ENCODE measurements around the gene SMIM35. TPM values are rescaled to one million over a fixed set of nuclear protein-coding genes. Genes with fewer than 3 reads are reported as not detected.

Gene SMIM35
- total RNA-seq, 2 experiments from 2014 or later = 2.2 to 2.4 TPM

DNA sequence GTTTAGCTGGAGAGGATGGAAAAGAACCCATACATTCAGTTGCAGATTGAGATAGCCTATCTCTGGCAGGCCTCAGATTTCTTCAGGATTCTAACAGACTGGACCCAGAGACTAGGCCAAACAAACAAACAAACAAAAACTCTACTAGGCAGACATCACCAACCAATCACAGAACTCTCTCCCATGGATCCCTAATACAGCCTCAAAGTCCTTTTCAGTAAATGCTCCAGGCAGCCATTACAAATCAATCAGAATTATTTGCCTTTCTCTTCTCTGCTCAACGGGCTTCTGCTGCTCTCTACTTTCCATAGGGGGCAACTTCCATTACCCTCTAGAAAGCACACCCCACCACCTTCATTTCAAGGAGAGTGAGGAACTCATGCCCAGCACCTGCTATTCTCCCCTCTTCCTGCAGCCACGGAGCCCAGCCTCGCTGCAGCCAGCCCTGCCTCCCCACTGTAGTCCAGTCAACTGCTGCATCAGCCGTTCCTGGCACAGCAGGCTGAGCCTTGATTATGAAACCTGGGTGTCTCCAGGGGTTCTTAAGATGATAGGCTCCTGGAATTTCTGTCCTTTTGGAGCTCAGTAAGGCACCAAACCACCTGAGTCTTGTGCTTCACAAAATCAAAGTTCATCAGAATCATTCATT, 19.0 kb upstream of the SMIM35 start:
- no peak for ATAC-seq
- Mint-ChIP-seq H3K36me3 (ENCODE audit: low read depth) (no peaks in the 10 kb centered on the region), H3K27me3 (ENCODE audit: low read depth) (peaks cover 11% of the 10 kb centered on the region), H3K27ac (no peak overlapping the region), H3K4me1 (ENCODE audit: low read depth) (no peaks in the 10 kb centered on the region), H3K4me3 (no peak overlapping the region), H3K9me3 (ENCODE audit: insufficient read depth) (no peaks in the 10 kb centered on the region)
- DNase-seq = no peak
- ChIA-PET CTCF (no interaction called here), POLR2A (no interaction called here)

GRCh38 chr11:118104491-118104890, 17.7 kb upstream of the SMIM35 start:
- H3K4me3 Mint-ChIP-seq = no peak overlapping the region
- ChIA-PET CTCF (no interaction called here), POLR2A (no interaction called here)
- H3K9me3 Mint-ChIP-seq (ENCODE audit: insufficient read depth) = no peaks in the 10 kb centered on the region
- no peak overlapping the region for H3K27ac Mint-ChIP-seq
- peaks cover 11% of the 10 kb centered on the region for H3K27me3 Mint-ChIP-seq (ENCODE audit: low read depth)
- H3K4me1 Mint-ChIP-seq (ENCODE audit: low read depth) = no peaks in the 10 kb centered on the region
- ATAC-seq (no peak), DNase-seq (no peak)
- no peaks in the 10 kb centered on the region for H3K36me3 Mint-ChIP-seq (ENCODE audit: low read depth)

DNA sequence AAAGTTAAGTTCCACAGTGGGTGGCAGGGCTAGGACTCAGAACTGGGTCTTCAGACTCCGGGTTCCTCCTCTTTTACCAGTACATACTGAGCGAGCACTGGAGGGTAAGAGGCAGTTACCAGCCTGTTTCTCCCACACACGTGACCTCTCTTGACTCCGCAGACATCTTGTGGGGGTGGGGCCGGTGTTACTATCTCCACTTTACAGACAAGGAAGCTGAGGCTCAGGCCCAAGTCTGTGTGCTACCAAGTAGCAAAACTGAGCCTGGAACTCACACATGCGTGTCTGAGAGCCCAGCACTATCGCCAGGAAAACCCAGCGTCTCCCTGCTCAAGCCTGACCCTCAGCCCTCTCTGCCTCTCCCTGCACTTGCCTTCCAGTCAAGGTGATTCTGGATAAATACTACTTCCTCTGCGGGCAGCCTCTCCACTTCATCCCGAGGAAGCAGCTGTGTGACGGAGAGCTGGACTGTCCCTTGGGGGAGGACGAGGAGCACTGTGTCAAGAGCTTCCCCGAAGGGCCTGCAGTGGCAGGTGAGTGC, 16.0 kb upstream of the SMIM35 start:
- POLR2A ChIA-PET = no interaction called here
- no peak overlapping the region for H3K4me3 Mint-ChIP-seq
- no peaks in the 10 kb centered on the region for H3K4me1 Mint-ChIP-seq (ENCODE audit: low read depth)
- DNase-seq = no peak
- no peaks in the 10 kb centered on the region for H3K36me3 Mint-ChIP-seq (ENCODE audit: low read depth)
- H3K27ac Mint-ChIP-seq = no peak overlapping the region
- no peak for ATAC-seq
- H3K9me3 Mint-ChIP-seq (ENCODE audit: insufficient read depth) = no peaks in the 10 kb centered on the region
- peaks cover 18% of the 10 kb centered on the region for H3K27me3 Mint-ChIP-seq (ENCODE audit: low read depth)
- CTCF ChIA-PET = no interaction called here

DNA sequence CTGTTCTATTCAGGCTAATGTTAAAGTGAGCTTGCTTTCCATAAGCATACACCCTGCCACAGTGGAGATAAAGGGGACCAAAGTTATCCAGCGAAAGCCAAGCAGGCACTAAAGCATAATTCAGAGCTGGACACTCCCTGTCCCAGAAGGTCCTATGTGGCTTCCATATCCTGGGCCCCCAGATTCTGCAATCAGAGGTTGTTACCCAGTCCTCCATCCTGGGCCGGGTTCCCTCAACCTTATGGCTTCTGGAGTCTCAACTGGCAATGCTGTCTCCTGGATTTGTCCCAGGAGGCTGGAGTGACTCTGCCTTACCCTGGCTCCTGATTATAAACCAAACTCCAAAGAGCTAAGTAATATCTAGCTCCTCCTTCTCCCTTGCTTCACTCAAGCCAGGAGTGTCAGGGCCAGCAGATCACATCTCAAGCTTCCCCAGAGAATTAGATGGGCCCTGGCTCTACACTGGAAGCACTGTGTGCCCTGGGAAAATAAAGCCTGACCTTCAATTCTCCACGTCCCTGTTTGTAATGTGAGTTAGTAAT, 14.0 kb upstream of the SMIM35 start:
- ChIA-PET POLR2A (no interaction called here), CTCF (no interaction called here)
- Mint-ChIP-seq H3K27me3 (ENCODE audit: low read depth) (peaks cover 20% of the 10 kb centered on the region), H3K9me3 (ENCODE audit: insufficient read depth) (no peaks in the 10 kb centered on the region), H3K36me3 (ENCODE audit: low read depth) (no peaks in the 10 kb centered on the region), H3K4me3 (no peak overlapping the region), H3K27ac (no peak overlapping the region), H3K4me1 (ENCODE audit: low read depth) (no peaks in the 10 kb centered on the region)
- ATAC-seq = no peak
- DNase-seq = no peak

- POLR2A ChIA-PET = interaction anchor here (0.6 kb wide), 1 partner anchor 91 kb away, joined by 3 read pairs; no protein-coding TSS in a partner anchor
Observed at GRCh38 chr11:118099838-118100556, 13.2 kb upstream of the SMIM35 start.

DNA sequence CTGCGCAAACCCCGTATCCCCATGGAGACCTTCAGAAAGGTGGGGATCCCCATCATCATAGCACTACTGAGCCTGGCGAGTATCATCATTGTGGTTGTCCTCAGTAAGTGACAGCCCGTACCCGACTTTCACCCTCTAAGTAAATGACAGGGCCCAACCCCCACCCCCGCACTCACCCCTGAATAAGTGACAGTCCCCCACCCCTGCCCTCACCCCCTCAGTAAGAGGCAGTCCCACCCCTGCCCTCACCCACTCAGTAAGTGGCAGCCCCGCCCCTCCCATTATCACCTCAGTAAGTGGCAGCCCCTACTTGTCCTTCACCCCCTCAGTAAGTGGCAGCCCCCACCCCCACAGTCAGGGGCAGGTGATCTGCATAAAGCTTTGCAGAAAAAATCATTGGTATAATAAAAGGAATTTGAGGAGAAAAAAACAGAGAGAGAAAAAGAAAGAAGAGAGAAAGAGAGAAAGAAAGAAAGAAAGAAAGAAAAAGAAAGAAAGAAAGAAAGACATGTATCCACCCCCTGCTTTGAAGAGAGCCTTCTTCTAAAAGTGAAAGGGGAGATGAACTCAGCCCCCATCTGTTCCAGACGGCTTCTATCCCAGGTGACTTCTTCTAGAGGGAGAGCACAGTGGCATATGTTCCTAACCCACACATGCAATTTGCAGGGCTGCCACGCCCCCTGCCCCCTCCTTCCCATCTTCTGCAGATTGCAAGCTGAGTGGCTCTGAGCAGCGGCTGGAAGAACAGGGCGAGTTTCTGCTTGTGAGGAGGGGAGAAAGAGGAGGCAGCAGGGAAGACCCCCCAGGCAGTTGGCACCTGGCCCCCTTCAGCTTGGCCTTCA, 12.5 kb upstream of the SMIM35 start:
- CTCF ChIA-PET = no interaction called here
- H3K4me1 Mint-ChIP-seq (ENCODE audit: low read depth) = no peaks in the 10 kb centered on the region
- H3K27me3 Mint-ChIP-seq (ENCODE audit: low read depth) = peaks cover 17% of the 10 kb centered on the region
- no peak overlapping the region for H3K27ac Mint-ChIP-seq
- no peak for DNase-seq
- ATAC-seq = no peak
- H3K36me3 Mint-ChIP-seq (ENCODE audit: low read depth) = no peaks in the 10 kb centered on the region
- H3K9me3 Mint-ChIP-seq (ENCODE audit: insufficient read depth) = no peaks in the 10 kb centered on the region
- H3K4me3 Mint-ChIP-seq = no peak overlapping the region
- POLR2A ChIA-PET = no interaction called here

More at GRCh38 chr11:118099838-118100556, 13.2 kb upstream of the SMIM35 start:
- Mint-ChIP-seq H3K27ac (no peak overlapping the region), H3K27me3 (ENCODE audit: low read depth) (peaks cover 17% of the 10 kb centered on the region), H3K4me1 (ENCODE audit: low read depth) (no peaks in the 10 kb centered on the region), H3K36me3 (ENCODE audit: low read depth) (no peaks in the 10 kb centered on the region), H3K9me3 (ENCODE audit: insufficient read depth) (no peaks in the 10 kb centered on the region), H3K4me3 (no peak overlapping the region)
- DNase-seq = no peak
- CTCF ChIA-PET = no interaction called here
- no peak for ATAC-seq

- Mint-ChIP-seq H3K27me3 (ENCODE audit: low read depth) (peaks cover 20% of the 10 kb centered on the region), H3K4me1 (ENCODE audit: low read depth) (no peaks in the 10 kb centered on the region), H3K9me3 (ENCODE audit: insufficient read depth) (no peaks in the 10 kb centered on the region), H3K4me3 (no peak overlapping the region), H3K36me3 (ENCODE audit: low read depth) (no peaks in the 10 kb centered on the region), H3K27ac (no peak overlapping the region)
- DNase-seq (no peak), ATAC-seq (no peak)
- ChIA-PET POLR2A (interaction anchor here (0.6 to 0.9 kb wide), 2 partner anchors 18 to 682 kb away, joined by 3 read pairs; no protein-coding TSS in a partner anchor), CTCF (no interaction called here)
Observed at GRCh38 chr11:118095967-118096367, 9.2 kb upstream of the SMIM35 start.

DNA sequence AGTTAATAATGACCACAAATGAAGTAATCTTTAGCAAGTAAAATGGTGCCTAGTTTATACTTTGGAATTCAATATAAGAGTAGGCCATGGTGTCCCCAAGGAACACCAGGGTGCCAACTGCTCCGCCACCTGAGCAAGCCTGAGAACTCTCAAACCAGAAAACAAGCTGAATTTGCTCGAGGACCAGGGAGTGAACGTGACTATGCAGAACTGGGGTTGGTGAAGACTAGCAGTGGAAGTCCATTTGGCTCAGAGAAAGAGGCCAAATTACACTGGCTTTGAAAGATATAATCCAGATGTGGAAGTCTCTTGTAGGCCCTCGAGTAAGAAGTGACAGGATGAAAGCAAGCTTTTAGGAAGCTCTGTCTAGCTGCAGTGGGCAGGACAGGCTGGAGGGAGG, 8.7 kb upstream of the SMIM35 start:
- H3K36me3 Mint-ChIP-seq (ENCODE audit: low read depth) = no peaks in the 10 kb centered on the region
- no peak for DNase-seq
- no peaks in the 10 kb centered on the region for H3K4me1 Mint-ChIP-seq (ENCODE audit: low read depth)
- H3K27me3 Mint-ChIP-seq (ENCODE audit: low read depth) = peaks cover 21% of the 10 kb centered on the region
- H3K27ac Mint-ChIP-seq = no peak overlapping the region
- ChIA-PET POLR2A (interaction anchor here (0.6 to 0.9 kb wide), 2 partner anchors 18 to 681 kb away, joined by 3 read pairs; no protein-coding TSS in a partner anchor), CTCF (no interaction called here)
- no peak overlapping the region for H3K4me3 Mint-ChIP-seq
- ATAC-seq = no peak
- no peaks in the 10 kb centered on the region for H3K9me3 Mint-ChIP-seq (ENCODE audit: insufficient read depth)

- DNase-seq (no peak), ATAC-seq (no peak)
- no peak overlapping the region for H3K4me3 Mint-ChIP-seq
- H3K4me1 Mint-ChIP-seq (ENCODE audit: low read depth) = no peaks in the 10 kb centered on the region
- CTCF ChIA-PET = no interaction called here
- H3K27ac Mint-ChIP-seq = no peak overlapping the region
- peaks cover 16% of the 10 kb centered on the region for H3K27me3 Mint-ChIP-seq (ENCODE audit: low read depth)
- H3K36me3 Mint-ChIP-seq (ENCODE audit: low read depth) = peaks cover 2% of the 10 kb centered on the region
- POLR2A ChIA-PET = no interaction called here
- peaks cover 6% of the 10 kb centered on the region for H3K9me3 Mint-ChIP-seq (ENCODE audit: insufficient read depth)
Observed at GRCh38 chr11:118092907-118093571, 6.3 kb upstream of the SMIM35 start.

DNA sequence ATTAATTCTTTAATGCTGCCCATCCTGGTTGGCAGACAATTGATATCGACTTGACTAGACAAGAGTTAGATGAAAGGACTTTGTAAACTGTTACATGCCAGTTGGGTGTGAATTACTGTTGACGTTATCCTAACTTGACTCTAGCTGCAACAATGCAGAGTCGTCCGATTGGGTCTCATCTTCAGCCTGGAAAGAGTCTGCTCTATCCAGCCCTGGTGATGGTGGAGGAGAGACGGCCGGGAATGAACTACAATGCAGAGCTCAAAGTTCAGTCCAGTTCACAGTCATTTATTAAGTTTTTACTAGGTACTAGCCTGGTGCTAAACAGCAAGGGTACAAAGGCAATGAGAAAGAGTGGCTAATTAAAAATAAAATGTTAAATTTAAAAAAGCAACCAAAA, 4.9 kb upstream of the SMIM35 start:
- no peaks in the 10 kb centered on the region for H3K4me1 Mint-ChIP-seq (ENCODE audit: low read depth)
- ATAC-seq (no peak), DNase-seq (no peak)
- H3K27ac Mint-ChIP-seq = no peak overlapping the region
- peaks cover 18% of the 10 kb centered on the region for H3K9me3 Mint-ChIP-seq (ENCODE audit: insufficient read depth)
- H3K27me3 Mint-ChIP-seq (ENCODE audit: low read depth) = peaks cover 11% of the 10 kb centered on the region
- peaks cover 5% of the 10 kb centered on the region for H3K36me3 Mint-ChIP-seq (ENCODE audit: low read depth)
- POLR2A ChIA-PET = no interaction called here
- CTCF ChIA-PET = interaction anchor here (0.7 kb wide), 1 partner anchor 38 kb away, joined by 3 read pairs; no protein-coding TSS in a partner anchor
- no peak overlapping the region for H3K4me3 Mint-ChIP-seq

DNA sequence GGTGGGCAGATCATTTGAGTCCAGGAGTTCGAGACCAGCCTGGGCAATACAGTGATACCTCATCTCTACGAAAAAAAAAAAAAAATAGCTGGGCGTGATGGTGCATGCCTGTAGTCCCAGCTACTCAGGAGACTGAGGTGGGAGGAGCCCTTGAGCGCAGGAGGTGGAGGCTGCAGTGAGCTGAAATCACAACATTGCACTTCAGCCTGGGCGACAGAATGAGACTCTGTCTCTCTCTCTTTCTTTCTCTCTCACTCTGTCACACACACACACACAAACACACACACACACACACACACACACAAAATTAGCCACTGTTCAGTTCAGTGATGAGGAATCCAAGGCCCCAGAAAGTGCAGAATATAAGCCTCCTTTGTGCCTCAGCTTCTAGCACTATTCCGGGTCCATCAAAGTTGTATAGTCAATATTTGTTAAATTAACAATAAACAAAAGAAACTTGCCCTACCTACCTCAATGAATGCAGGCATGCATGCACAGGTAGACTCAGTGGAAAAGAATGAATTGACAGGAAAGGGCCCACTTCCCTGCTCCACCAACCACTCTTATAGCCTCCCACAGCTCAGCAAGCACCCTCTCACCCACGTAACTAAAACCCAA, 3.9 kb upstream of the SMIM35 start:
- H3K27ac Mint-ChIP-seq = no peak overlapping the region
- H3K9me3 Mint-ChIP-seq (ENCODE audit: insufficient read depth) = peaks cover 23% of the 10 kb centered on the region
- peaks cover 8% of the 10 kb centered on the region for H3K27me3 Mint-ChIP-seq (ENCODE audit: low read depth)
- POLR2A ChIA-PET = no interaction called here
- CTCF ChIA-PET = interaction anchor here (0.6 kb wide), 1 partner anchor 17 kb away, joined by 3 read pairs; no protein-coding TSS in a partner anchor
- no peak overlapping the region for H3K4me3 Mint-ChIP-seq
- peaks cover 7% of the 10 kb centered on the region for H3K36me3 Mint-ChIP-seq (ENCODE audit: low read depth)
- ATAC-seq (no peak), DNase-seq (no peak)
- H3K4me1 Mint-ChIP-seq (ENCODE audit: low read depth) = no peaks in the 10 kb centered on the region

Data from activated CD8-positive, alpha-beta T cell treated with anti-CD3 and anti-CD28 coated beads, Interleukin-2, amount 10 ng/mL, durations not matched to agents 7 days and 5 days (primary cell).